Gastrocnemius medialis (tissue), 4 donors: ENCODE measurements around the gene ZNF268. TPM values are rescaled to one million over a fixed set of nuclear protein-coding genes. Genes with fewer than 3 reads are reported as not detected.
"Not testable (repeated sequence)": the region's sequence is repeated elsewhere in the genome, so short reads cannot be mapped to it uniquely, and the experiment has no call there.

ENCODE experiments used
- ATAC-seq, 2 donors: fragments of 150-250 bp; one replicate each; pipeline ENCODE4 v1.9.1; 2016
- DNase-seq, 2 donors: peaks; one replicate each; pipeline ENCODE4 v3.0.0-alpha.2; 2019
- H3K27ac ChIP-seq, 4 donors: fragments of 200-600 bp; sonication (generic); 1 replicate in 1 of 4; 2 replicates in 3 of 4; pipeline ENCODE4 v1.5.1; 2016 to 2018; ENCODE audit warnings: mild to moderate bottlenecking in 2 of 4, moderate library complexity in 1 of 4
- H3K27me3 ChIP-seq, 3 donors: fragments of 200-600 bp; sonication (generic) in 2 of 3; 1 replicate in 1 of 3; 2 replicates in 2 of 3; pipeline versions ENCODE4 v1.5.1 to v1.6.0; 2016 to 2019; ENCODE audit warnings: mild to moderate bottlenecking in 1 of 3, moderate library complexity in 1 of 3
- H3K36me3 ChIP-seq, 2 donors: fragments of 200-600 bp; sonication (generic) in 1 of 2; one replicate each; pipeline ENCODE4 v1.5.1; 2017 to 2018
- H3K4me1 ChIP-seq, 2 donors: fragments of 200-600 bp; sonication (generic) in 1 of 2; one replicate each; pipeline ENCODE4 v1.5.1; 2016 to 2017; ENCODE audit warnings: mild to moderate bottlenecking in 2 of 2
- H3K4me3 ChIP-seq, 4 donors: fragments of 200-600 bp; sonication (generic) in 3 of 4; 1 replicate in 1 of 4; 2 replicates in 3 of 4; pipeline ENCODE4 v1.5.1; 2016 to 2019; ENCODE audit warnings: mild to moderate bottlenecking in 2 of 4
- H3K9me3 ChIP-seq, 3 donors: fragments of 200-600 bp; sonication (generic) in 2 of 3; 1 replicate in 1 of 3; 2 replicates in 2 of 3; pipeline ENCODE4 v1.5.1; 2016 to 2019
- POLR2A ChIP-seq, 2 donors: fragments of 450-650 bp; IDR thresholded peaks; one replicate each; pipeline ENCODE4 v1.6.1; 2017; ENCODE audit warnings: antibody characterized with exemption in 2 of 2, mild to moderate bottlenecking in 2 of 2, moderate library complexity in 2 of 2
- in situ Hi-C, 4 donors: fragments of 200-750 bp; cut with MboI; loops; one replicate each; pipeline versions ENCODE4 v1.15.0 to v1.8.0; 2017; ENCODE audit warnings: low sequenced_read_pairs in 4 of 4
- intact Hi-C: fragments of 100-400 bp; cut with DNase I; formaldehyde crosslinking; loops from one replicate; pipeline ENCODE4 v1.15.1; 2023; ENCODE audit warnings: low total_unique reads
- total RNA-seq, 4 donors: library from RNA; depleted of rRNA; stranded (reverse); fragments of >200 nt; gene quantifications; one replicate each; pipeline versions ENCODE4 v1.1.0 to v1.2.3, GENCODE V29; 2016
- TF ChIP-seq, protein P1 (sequence below), 5 experiments: fragments of 450-650 bp in 3 of 5; fragments of 200-600 bp in 2 of 5; sonication (generic) in 2 of 5; IDR thresholded peaks in 4 of 5; conservative IDR thresholded peaks in 1 of 5; 1 replicate in 4 of 5; 2 replicates in 1 of 5; pipeline ENCODE4 v1.5.1; 2016 to 2019; ENCODE audit warnings: antibody characterized with exemption in 5 of 5, mild to moderate bottlenecking in 3 of 5, moderate library complexity in 3 of 5

Gene ZNF268
- total RNA-seq, 4 donors from 2014 or later: 3.8 to 8.9 (median 4.3) TPM

DNA sequence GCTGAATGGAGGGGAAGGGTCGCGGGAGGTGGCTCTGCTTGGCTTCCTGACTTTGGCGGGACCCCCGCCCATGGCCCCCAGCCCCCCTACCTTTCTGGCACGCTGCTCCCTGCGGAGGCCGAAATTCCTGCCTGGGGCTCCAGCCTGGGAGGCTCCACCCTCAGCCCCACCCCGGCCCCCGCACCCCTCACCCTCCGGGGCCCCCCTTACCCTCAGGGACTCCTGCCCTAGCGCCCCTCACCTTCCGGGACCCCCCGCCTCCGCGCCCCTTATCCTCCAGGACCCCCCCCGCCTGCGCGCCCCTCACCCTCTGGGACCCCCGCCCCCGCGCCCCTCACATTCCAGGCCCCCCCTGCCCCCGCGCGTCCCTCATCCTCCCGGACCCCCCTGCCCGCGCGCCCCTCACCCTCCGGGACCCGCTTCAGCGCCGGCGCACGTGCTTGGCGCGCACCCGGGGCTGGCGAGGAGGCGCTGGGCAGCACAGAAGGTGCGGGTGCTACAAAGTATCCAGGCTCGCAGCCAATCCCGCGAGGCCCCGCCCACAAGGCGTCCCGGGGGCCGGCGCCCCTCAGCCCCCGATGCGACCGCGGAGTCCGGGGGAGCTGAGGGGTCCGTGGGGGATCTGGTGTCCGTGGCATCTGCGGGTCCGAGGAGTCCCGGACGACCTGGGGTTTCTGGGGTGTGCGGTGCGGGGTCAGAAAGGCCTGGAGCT lies 54.3 kb downstream of the ZNF268 start, which contains the start of gene ANHX:
Gene ANHX (minus strand): TSS at position 477 of the 712 bp plus-strand sequence. CDS start 1,521 bp downstream, outside the sequence.
- peaks cover 0 to 9% (median 0%) of the 10 kb centered on the region in 3 donors for H3K9me3 ChIP-seq
- no peaks in the 10 kb centered on the region for H3K4me1 ChIP-seq
- TF ChIP-seq, protein P1, sequence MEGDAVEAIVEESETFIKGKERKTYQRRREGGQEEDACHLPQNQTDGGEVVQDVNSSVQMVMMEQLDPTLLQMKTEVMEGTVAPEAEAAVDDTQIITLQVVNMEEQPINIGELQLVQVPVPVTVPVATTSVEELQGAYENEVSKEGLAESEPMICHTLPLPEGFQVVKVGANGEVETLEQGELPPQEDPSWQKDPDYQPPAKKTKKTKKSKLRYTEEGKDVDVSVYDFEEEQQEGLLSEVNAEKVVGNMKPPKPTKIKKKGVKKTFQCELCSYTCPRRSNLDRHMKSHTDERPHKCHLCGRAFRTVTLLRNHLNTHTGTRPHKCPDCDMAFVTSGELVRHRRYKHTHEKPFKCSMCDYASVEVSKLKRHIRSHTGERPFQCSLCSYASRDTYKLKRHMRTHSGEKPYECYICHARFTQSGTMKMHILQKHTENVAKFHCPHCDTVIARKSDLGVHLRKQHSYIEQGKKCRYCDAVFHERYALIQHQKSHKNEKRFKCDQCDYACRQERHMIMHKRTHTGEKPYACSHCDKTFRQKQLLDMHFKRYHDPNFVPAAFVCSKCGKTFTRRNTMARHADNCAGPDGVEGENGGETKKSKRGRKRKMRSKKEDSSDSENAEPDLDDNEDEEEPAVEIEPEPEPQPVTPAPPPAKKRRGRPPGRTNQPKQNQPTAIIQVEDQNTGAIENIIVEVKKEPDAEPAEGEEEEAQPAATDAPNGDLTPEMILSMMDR (IDR thresholded peaks at IDR 0.05 in 4 of 5, conservative IDR thresholded peaks at IDR 0.05 in 1 of 5): no peak
- TF ChIP-seq POLR2A (IDR thresholded peaks at IDR 0.05): no peak
- no peaks in the 10 kb centered on the region for H3K36me3 ChIP-seq
- intact Hi-C loops (no loop called here), in situ Hi-C loops (no loop called here)
- DNase-seq (no peak), ATAC-seq (no peak)
- H3K27ac ChIP-seq: no peak within 1 kb of the TSS
- H3K27me3 ChIP-seq: peaks cover 0 to 3% (median 0%) of the 10 kb centered on the region in 3 donors
- no peak within 1 kb of the TSS for H3K4me3 ChIP-seq

DNA sequence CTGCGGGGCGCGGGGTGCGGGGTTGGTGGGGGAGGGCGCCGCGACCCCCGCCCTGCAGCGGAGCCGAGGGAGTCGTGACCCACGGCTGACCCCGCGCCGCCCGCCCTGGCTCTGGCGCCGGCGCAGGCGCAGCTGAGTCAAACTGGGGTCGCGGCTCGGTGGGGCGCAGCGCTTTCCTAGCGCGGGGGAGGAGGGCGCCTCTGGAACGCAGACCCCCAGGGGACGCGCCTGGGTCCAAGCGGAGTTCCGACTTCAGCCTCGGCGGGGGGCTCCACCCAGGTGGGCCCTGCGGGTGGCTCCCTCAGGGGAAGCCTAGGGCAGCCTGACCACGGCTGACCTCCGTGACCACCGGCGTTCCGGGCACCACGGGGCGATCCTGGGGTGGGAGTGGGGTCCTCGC lies 54.8 kb downstream of the ZNF268 start:
- DNase-seq: no peak
- no peak overlapping the region for H3K4me3 ChIP-seq
- no peaks in the 10 kb centered on the region for H3K36me3 ChIP-seq
- no peak overlapping the region for H3K27ac ChIP-seq
- ATAC-seq: no peak
- H3K4me1 ChIP-seq: no peaks in the 10 kb centered on the region
- peaks cover 0 to 3% (median 0%) of the 10 kb centered on the region in 3 donors for H3K27me3 ChIP-seq
- intact Hi-C loops (no loop called here), in situ Hi-C loops (no loop called here)
- peaks cover 0 to 9% (median 0%) of the 10 kb centered on the region in 3 donors for H3K9me3 ChIP-seq
- TF ChIP-seq, protein P1 (IDR thresholded peaks at IDR 0.05 in 4 of 5, conservative IDR thresholded peaks at IDR 0.05 in 1 of 5): no peak
- no peak for TF ChIP-seq POLR2A (IDR thresholded peaks at IDR 0.05)

DNA sequence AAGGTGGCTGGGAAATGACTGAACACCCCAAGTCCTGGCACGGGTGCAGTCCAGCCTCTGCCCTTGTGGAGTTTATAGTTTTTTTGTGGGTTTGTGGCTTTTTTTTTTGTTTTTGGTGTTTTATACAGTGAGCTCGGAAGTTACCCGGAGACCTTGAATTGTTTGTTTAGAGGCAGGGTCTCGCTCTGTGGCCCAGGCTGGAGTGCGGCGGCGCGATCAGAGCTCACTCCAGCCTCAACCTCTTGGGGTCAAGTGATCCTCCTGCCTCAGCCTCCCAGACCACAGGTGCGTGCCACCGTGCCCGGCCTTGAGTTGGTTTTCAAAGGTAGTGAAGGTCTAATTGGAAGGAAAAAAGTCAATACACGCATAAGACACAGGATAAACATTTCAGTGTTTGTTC lies 55.3 kb downstream of the ZNF268 start:
- Histone ChIP-seq H3K4me3 (no peak overlapping the region), H3K36me3 (no peaks in the 10 kb centered on the region), H3K9me3 (peaks cover 0 to 9% (median 0%) of the 10 kb centered on the region in 3 donors), H3K27me3 (peaks cover 0 to 3% (median 0%) of the 10 kb centered on the region in 3 donors), H3K4me1 (no peaks in the 10 kb centered on the region), H3K27ac (no peak overlapping the region)
- TF ChIP-seq, protein P1 (IDR thresholded peaks at IDR 0.05 in 4 of 5, conservative IDR thresholded peaks at IDR 0.05 in 1 of 5): no peak
- no peak for TF ChIP-seq POLR2A (IDR thresholded peaks at IDR 0.05)
- no peak for DNase-seq
- no peak for ATAC-seq
- in situ Hi-C loops: no loop called here
- intact Hi-C loops: no loop called here

DNA sequence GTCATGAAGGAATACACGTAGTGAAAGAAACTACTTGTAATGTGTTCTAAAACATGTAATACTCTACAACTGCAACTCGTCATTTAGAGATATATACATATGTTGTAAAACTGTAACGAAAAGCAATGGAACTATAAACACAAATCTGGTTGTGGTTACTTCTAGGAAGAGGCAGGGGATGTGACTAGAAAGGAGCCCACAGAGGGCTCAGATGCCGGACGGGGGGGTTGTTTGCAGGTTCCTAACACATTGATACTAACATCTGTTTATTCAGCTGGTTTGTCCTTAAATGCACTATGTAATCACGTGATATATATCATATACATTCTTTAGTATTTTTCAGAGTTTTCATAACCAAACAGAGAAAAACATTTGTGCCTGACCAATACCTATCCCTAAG lies 70.4 kb downstream of the ZNF268 start:
- H3K36me3 ChIP-seq: no peaks in the 10 kb centered on the region
- DNase-seq (no peak), ATAC-seq (no peak)
- in situ Hi-C loops: no loop called here
- no peaks in the 10 kb centered on the region for H3K4me1 ChIP-seq
- intact Hi-C loops: no loop called here
- TF ChIP-seq, protein P1 (IDR thresholded peaks at IDR 0.05 in 4 of 5, conservative IDR thresholded peaks at IDR 0.05 in 1 of 5): no peak
- TF ChIP-seq POLR2A (IDR thresholded peaks at IDR 0.05): no peak
- peaks cover 0 to 6% (median 0%) of the 10 kb centered on the region in 3 donors for H3K9me3 ChIP-seq
- no peak overlapping the region for H3K4me3 ChIP-seq
- no peaks in the 10 kb centered on the region for H3K27me3 ChIP-seq
- H3K27ac ChIP-seq: no peak overlapping the region

DNA sequence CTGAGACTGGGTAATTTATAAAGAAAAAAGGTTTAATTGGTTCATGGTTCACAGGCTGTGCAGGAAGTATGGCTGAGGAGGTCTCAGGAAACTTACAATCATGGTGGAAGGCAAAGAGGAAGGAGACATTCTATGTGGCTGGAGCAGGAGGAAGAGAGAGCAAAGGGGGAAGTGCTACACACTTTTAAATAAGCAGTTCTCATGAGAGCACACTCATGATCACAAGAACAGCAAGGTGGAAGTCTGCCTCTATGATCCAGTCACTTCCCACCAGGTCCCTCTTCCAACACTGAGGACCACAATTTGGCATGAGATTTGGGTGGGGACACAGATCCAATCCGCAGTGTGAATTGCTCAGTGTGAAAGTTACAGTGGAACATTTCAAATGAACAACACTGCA lies 74.5 kb downstream of the ZNF268 start:
- H3K27ac ChIP-seq, H3K9me3 ChIP-seq, ATAC-seq, in situ Hi-C loops, H3K27me3 ChIP-seq, intact Hi-C loops, H3K4me3 ChIP-seq, H3K4me1 ChIP-seq, DNase-seq, H3K36me3 ChIP-seq: not testable (repeated sequence)
